ENCODE results near the gene LRRC8D. TPM values are rescaled to one million over a fixed set of nuclear protein-coding genes. Genes with fewer than 3 reads are reported as not detected.

The LRRC8D gene
- total and polyA plus RNA-seq, 2 of the 4 experiments (the other 2 are of a cell fraction): 34.1 to 35.3 TPM

DNA sequence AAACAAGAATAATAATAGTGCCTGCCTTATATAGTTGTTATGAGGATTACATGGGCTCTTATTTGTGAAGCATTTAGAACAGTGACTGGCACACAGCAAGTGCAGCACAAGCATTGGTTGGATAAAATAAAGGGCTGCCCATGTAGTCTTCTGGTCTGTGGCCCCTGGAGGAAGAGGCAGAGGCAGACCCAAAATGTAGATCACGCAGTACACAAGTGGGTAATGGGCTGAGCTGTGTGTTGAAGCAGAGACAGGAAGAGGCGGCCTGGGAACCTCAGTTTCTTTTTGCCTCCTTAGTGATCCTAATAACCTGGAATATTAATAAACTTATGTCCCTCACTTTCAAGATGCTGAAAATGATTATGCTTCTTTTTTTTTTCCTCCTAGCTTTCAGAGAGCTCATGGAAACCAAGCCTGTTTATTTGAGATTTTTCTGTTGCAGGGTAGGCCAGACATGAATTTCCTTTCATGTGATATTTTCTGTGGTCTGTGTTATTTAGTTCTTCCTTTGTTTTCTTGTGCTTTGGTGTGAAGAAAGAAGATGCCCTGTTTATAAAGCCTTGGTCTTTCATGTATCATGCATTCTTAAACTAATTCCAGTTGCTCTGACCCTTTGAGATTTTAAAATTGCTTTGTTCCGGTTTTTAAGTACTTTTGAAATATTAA, 42.5 kb downstream of the LRRC8D start:
- in situ Hi-C loops (cut with MboI; ENCODE audit: low sequenced_read_pairs): no loop called here
- TF ChIP-seq POLR2A (IDR thresholded peaks at IDR 0.05; ENCODE audit: low read depth, low read length): no peak
- Histone ChIP-seq H3K27me3 (ENCODE audit: control insufficient read depth, insufficient read depth, low read length) (no peaks in the 10 kb centered on the region), H3K56ac (ENCODE audit: extremely low read depth, insufficient read depth, low read length) (no peak overlapping the region), H3K9ac (ENCODE audit: low read depth, low read length) (no peak overlapping the region), H3K18ac (ENCODE audit: low read depth, low read length) (no peak overlapping the region), H4K91ac (ENCODE audit: insufficient read depth, low read depth, low read length) (no peak overlapping the region), H3K23ac (ENCODE audit: low read depth, low read length) (no peak overlapping the region), H3K27ac (ENCODE audit: insufficient read depth, low read length) (no peak overlapping the region), H2BK5ac (ENCODE audit: low read depth, low read length, poor library complexity, severe bottlenecking) (no peak overlapping the region), H3K4me3 (ENCODE audit: insufficient read depth, low read depth, low read length) (no peak overlapping the region), H3K36me3 (ENCODE audit: control insufficient read depth, insufficient read depth, low read length) (no peaks in the 10 kb centered on the region), H3K79me1 (ENCODE audit: low read depth in 1 of 2, low read length in 2 of 2) (peaks cover 30 to 53% of the 10 kb centered on the region in 2 experiments), H2BK15ac (ENCODE audit: low read depth, low read length) (no peak overlapping the region), H3K4ac (ENCODE audit: low read depth, low read length) (no peak overlapping the region), H4K8ac (ENCODE audit: low read depth in 2 of 2, low read length in 2 of 2) (no peak overlapping the region), H2BK20ac (ENCODE audit: low read depth, low read length) (no peak overlapping the region), H4K5ac (ENCODE audit: low read depth, low read length) (no peak overlapping the region), H3K4me2 (ENCODE audit: low read depth, low read length) (no peak overlapping the region), H3K14ac (replicated peaks; ENCODE audit: low read depth, low read length) (no peak overlapping the region; the same call in 1 of the 2 replicates), H2BK120ac (ENCODE audit: low read depth, low read length) (no peak overlapping the region), H2AK9ac (replicated peaks; ENCODE audit: low read depth, low read length, poor library complexity) (no peak overlapping the region), H3K9me1 (ENCODE audit: insufficient read depth, low read length) (no peaks in the 10 kb centered on the region; the same call in 1 of the 2 replicates), H3K4me1 (ENCODE audit: control insufficient read depth, insufficient read depth, low read length) (peaks cover 5% of the 10 kb centered on the region), H2AFZ (replicated peaks; ENCODE audit: low read length, poor library complexity) (no peak overlapping the region), H3K9me3 (ENCODE audit: control insufficient read depth, insufficient read depth, low read length) (no peaks in the 10 kb centered on the region), H2AK5ac (ENCODE audit: low read depth, low read length) (peak overlapping the region; percentile 6; the same call in 1 of the 2 replicates), H4K20me1 (ENCODE audit: insufficient read depth, low read length) (no peaks in the 10 kb centered on the region)
- dilution Hi-C loops (cut with HindIII; ENCODE audit: low sequenced_read_pairs, unreplicated experiment): no loop called here
- no CpG with 5 or more reads among the region's 3 CpGs for WGBS, 2 experiments (ENCODE audit: extremely low coverage in 2 of 2, insufficient read length in 1 of 2)
- CTCF ChIA-PET: no interaction called here
- ATAC-seq (ENCODE audit: low read depth) (no peak), DNase-seq (no peak)
- intact Hi-C loops (cut with micrococcal nuclease): no loop called here
- no TSS peak for BruUV-seq (replicated peaks)
- POLR2A ChIA-PET (ENCODE audit: unreplicated experiment): no interaction called here
